IPS-NIHi7 (cell line): ENCODE data around the gene HRK.

Experiments
- DNase-seq: peaks from one replicate; pipeline ENCODE4 v3.0.0; 2012; ENCODE audit warnings: mixed read lengths; ENCODE audit errors: extremely low spot score

The HRK gene

GRCh38 chr12:116898669-116899068, 17.4 kb upstream of the HRK start:
- no peak for DNase-seq

- no peak for DNase-seq
Observed at GRCh38 chr12:116897476-116897875, 16.2 kb upstream of the HRK start.

- DNase-seq: no peak
Observed at GRCh38 chr12:116896411-116896924, 15.2 kb upstream of the HRK start.

GRCh38 chr12:116894913-116895312, 13.7 kb upstream of the HRK start:
- DNase-seq: no peak

- DNase-seq: no peak
Observed at GRCh38 chr12:116892349-116893140, 11.3 kb upstream of the HRK start.

- no peak for DNase-seq
Observed at GRCh38 chr12:116891019-116891418, 9.8 kb upstream of the HRK start.

GRCh38 chr12:116890330-116890729, 9.1 kb upstream of the HRK start:
- DNase-seq: no peak

- DNase-seq: no peak
Observed at GRCh38 chr12:116887897-116888296, 6.7 kb upstream of the HRK start.

- DNase-seq: no peak
Observed at GRCh38 chr12:116887244-116887643, 6.0 kb upstream of the HRK start.

- DNase-seq: no peak
Observed at GRCh38 chr12:116885491-116885890, 4.2 kb upstream of the HRK start.

- no peak for DNase-seq
Observed at GRCh38 chr12:116884871-116885270, 3.6 kb upstream of the HRK start.

- peak; percentile 49 for DNase-seq
Observed at GRCh38 chr12:116882742-116883141, 1.5 kb upstream of the HRK start.

- no peak for DNase-seq
Observed at GRCh38 chr12:116881877-116882507, 751 bp upstream of the HRK start.

- peak; percentile 72 for DNase-seq
Observed at GRCh38 chr12:116880817-116881324, 370 bp downstream of the HRK start.

GRCh38 chr12:116880213-116880816, 926 bp downstream of the HRK start:
- no peak for DNase-seq

GRCh38 chr12:116879509-116880212, 1.6 kb downstream of the HRK start:
- no peak for DNase-seq

- peak; percentile 54 for DNase-seq
Observed at GRCh38 chr12:116878567-116879508, 2.4 kb downstream of the HRK start.

GRCh38 chr12:116876151-116876869, 4.9 kb downstream of the HRK start:
- peak; percentile 61 for DNase-seq

GRCh38 chr12:116874324-116874995, 6.8 kb downstream of the HRK start:
- no peak for DNase-seq

GRCh38 chr12:116870306-116870705, 10.9 kb downstream of the HRK start:
- no peak for DNase-seq
